HUDEP-2 (cell line): ENCODE measurements around the gene ADORA2B.

Source experiments
- DNase-seq, 76 experiments: peaks; one replicate each; lab custom pipeline; 2025; ENCODE audit not compliant: unreplicated experiment in 76 of 76; lab: John Stamatoyannopoulos, UW

ADORA2B gene

DNA sequence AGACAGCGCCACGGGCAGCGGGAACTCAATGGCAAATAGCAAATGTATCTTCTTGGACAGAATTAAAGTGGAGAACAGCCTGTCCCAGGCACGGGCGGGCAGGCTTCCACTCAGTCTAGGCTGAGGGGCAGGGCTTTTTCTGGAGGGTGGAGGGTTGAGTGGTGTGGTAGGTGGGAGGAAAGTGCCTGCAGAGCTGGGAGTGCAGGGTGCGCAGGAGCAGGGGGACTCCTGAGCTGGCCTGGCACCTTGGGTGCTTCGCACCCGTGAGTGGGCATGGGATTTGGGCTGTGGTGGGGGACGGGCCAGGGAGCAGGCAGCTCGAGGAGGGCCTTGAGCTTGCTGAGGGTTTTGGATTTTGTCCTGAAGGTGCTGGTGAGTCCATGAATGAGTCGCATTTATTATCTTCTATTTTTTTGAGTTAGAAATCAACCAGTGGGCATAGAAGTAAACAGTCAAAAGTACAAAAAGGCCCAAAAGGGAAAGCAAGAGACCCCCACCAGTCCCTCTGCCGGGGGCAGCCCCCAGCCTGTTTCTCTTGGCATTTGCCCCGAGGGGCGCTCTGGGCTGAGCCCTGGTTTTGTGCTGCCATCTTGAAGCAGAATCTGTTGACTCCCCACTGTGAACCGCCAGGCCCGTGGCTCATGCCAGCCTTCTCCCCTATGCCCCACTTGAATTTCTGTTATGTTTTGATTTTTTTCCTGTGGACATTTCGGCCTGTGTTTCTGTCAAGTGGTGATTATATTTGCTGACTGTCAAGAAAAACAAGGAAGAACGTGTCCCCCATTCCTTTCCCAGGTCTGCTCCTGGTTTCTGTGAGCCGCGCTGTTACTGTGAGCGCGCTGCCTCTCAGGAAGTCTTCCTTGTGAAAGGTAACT is 8.2 kb downstream of the ADORA2B start:
- no peak for DNase-seq

DNA sequence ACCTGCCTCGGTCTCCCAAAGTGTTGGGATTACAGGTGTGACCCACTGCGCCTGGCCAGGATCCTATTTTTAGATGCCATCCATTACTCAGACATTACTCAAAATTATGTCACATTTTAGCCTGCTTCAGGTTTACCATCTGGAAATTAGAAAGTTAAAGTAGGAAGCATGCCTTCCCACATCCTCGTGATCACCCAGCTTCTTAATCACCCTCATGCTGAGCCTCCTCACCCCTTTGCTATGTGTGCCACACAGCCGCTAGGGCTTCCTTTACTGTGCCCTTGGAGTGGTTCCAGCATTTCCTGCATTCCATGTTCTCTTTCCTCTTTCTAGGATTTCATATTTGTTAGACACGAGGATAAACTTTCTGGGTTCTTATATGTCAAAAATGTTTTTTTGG is 9.3 kb downstream of the ADORA2B start:
- no peak for DNase-seq

GRCh38 chr17:15955793-15956541 is 11.0 kb downstream of the ADORA2B start:
- DNase-seq = peak in 61 of 76 experiments; percentile 4 to 75 (median 49)

DNA sequence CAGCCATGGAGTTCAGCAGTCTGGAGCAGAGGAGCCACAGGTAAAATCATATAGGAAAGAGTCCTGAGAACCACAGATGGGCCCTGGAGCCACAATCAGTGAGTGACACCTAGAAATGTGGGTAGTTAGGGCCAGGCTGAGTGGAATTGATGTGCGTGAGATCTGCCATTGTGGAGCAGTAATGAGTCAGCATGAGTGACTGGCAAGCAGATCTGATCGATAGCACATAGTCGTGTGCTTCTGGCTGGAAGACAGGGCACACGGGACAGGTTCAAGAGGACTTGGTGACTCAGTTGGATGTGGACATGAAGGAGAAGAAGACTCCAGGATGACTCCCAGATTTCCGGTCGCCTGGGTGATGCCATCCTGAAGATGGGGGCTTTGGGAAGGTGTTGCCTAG is 12.3 kb downstream of the ADORA2B start:
- DNase-seq = peak in 66 of 76 experiments; percentile 21 to 79 (median 48)

GRCh38 chr17:15957608-15958307 is 12.8 kb downstream of the ADORA2B start:
- DNase-seq = no peak

DNA sequence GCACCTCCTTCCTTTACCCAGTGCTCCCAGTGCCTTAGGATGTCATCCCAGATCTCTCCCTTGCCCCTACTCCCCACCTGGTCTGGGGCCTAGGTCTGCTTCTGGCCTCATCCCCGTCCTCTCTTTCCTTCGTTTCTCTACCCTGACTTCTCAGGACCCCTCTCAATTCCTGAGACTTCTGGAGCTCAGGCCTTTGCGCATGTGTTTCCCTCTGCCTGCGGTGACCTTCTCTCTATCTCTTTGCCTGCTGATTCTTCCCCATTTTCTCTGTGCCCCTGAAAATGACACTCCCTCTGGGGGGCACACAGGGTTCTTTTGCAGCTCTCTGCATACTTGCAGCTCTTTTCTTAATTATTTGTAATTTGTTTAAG is 13.5 kb downstream of the ADORA2B start:
- peak in 5 of 76 experiments; percentile 12 to 56 (median 23) for DNase-seq

- DNase-seq = peak in 41 of 76 experiments; percentile 5 to 57 (median 31)
Measured at GRCh38 chr17:15963670-15964110, 18.8 kb downstream of the ADORA2B start.

GRCh38 chr17:15965528-15965927 is 20.6 kb downstream of the ADORA2B start:
- peak in 1 of 76 experiments; percentile 11 for DNase-seq

- no peak for DNase-seq
Measured at GRCh38 chr17:15966183-15966878, 21.4 kb downstream of the ADORA2B start.

- peak in 2 of 76 experiments; percentile 15 to 22 for DNase-seq
Measured at GRCh38 chr17:15966879-15967248, 21.9 kb downstream of the ADORA2B start.

DNA sequence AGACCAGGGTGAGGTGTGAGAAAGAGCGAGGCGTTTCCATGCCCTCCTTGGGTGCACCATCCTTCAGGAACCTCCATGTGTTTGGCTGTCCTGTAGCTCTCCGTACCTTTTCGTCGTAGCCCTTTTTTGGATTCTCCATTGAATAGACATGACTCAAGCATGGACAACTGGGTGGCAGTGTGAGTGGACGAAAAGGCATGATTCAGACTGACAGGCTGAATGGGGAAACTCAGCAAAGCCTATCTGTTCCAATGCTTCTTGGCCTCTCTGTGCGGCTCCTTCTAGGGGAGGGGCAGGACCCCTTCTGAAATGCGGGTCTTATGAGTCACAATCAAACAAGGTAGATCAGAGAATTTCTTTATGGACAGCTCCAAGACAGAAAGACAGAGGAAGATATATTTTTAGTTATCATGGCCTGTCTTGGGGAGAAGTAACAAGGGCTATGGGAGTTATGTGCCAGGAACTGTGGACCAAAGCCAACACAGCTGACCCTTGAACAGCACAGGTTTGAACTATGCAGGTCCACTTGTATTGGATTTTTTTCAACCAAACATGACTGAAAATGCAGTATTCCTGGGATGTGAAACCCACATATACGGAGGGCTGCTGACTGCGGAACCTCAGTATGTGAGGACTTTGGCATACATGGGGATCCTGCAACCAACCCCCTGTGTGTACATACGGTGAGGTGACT is 22.9 kb downstream of the ADORA2B start:
- DNase-seq = no peak

GRCh38 chr17:15969463-15969862 is 24.5 kb downstream of the ADORA2B start:
- DNase-seq = no peak

DNA sequence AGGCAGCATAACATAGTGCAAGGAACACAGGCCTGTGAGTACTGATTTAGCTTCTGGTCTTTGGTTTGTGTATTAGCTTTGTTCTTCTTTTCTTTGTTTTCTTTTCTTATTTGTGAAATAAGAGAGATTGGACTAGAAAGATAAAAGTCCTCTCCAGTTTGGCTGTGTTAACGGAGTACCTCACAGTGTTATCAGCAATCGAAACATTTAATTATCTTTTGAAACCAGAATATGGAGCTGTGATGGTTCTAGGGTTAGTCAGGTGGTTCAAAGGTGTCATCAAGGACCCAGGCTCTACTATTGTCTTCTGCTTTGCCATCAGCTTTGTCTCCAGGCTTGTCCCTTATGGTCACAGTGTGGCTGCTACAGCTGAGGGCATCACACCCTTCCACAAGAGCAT is 25.6 kb downstream of the ADORA2B start:
- peak in 2 of 76 experiments; percentile 5 to 29 for DNase-seq

- no peak for DNase-seq
Measured at GRCh38 chr17:15971098-15971678, 26.3 kb downstream of the ADORA2B start.

GRCh38 chr17:15971882-15972281 is 27.0 kb downstream of the ADORA2B start:
- no peak for DNase-seq

DNA sequence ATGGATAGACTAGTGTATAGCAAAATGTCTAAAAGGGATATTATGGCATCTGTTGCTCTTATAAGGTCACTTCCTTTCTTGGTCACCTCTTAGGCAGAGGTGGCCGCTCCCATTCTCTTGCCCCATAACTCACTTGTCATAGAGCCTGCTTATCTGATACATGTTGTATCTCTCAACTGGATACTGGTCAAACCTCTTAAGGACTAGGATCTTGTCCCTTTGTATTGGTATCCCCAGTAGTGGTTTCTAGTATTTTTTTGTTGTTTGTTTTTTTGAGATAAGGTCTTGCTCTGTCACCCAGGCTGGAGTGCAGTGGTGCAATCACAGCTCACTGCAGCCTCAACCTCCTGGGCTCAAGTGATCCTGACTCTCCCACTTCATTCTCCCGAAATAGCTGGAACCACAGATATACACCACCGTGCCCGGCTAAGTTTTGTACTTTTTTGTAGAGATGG is 27.6 kb downstream of the ADORA2B start:
- DNase-seq = peak in 13 of 76 experiments; percentile 7 to 48 (median 19)

DNA sequence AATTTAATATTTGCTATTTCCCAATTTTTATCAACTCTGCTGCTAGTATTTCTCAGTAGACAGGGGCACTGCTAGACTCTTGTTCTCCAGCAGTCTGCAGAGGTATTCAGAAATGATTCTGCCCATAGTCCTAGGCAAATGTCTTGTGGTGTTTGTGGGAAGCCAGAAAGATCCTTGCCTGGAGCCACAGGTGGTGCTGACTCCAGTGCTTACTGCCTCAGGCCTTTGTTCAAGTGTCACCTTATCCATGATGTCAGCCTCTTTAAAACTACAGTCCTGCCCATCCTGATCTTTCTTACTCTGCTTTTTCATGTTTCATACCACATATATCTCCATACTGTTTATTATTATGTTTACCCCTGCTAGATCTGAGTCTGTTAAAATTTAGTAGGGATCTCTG is 28.1 kb downstream of the ADORA2B start:
- DNase-seq = no peak

GRCh38 chr17:15973834-15974233 is 28.9 kb downstream of the ADORA2B start:
- DNase-seq = no peak

- DNase-seq = no peak
Measured at GRCh38 chr17:15977894-15978293, 33.0 kb downstream of the ADORA2B start.
